ENCODE results near the gene ESR2.

- TF ChIP-seq CTCF (IDR thresholded peaks at IDR 0.05; ENCODE audit: insufficient read depth, low read depth, low read length) (no peak), EZH2 (IDR thresholded peaks at IDR 0.05; ENCODE audit: insufficient read depth, low read length) (no peak)
These were observed 72.7 kb downstream of the ESR2 start for GRCh38 chr14:64221391-64222003.

All from astrocyte (in vitro differentiated cells and primary cell).